PC-3 (cell line): ENCODE results near the gene LYL1. TPM values are rescaled to one million over a fixed set of nuclear protein-coding genes. Genes with fewer than 3 reads are reported as not detected.
A peak's percentile ranks its signal among the peaks of the same experiment; 100 is the strongest.

Source experiments
- ATAC-seq: fragments of 200-7000 bp; cut with Tn5 transposase; 2 replicates; pipeline ENCODE4 v1.9.1; 2020; ENCODE audit warnings: mild to moderate bottlenecking, moderate library complexity
- BruUV-seq: library from RNA; stranded (reverse); fragments of 400-500 nt; replicated peaks from 2 replicates; lab custom pipeline; 2021; lab: Mats Ljungman, UMichigan
- CTCF ChIA-PET: fragments of 300-600 bp; sonication (Branson Sonifier 250); formaldehyde crosslinking; loops from one replicate; lab custom pipeline; 2022; ENCODE audit warnings: antibody characterized with exemption; lab: Charles Lee
- POLR2A ChIA-PET: fragments of 300-600 bp; sonication (Branson Sonifier 250); formaldehyde crosslinking; loops from one replicate; lab custom pipeline; 2022; ENCODE audit warnings: antibody characterized with exemption; ENCODE audit not compliant: unreplicated experiment; lab: Charles Lee
- DNase-seq: peaks from one replicate; pipeline ENCODE4 v3.0.0-alpha.2; 2015
- H2AFZ ChIP-seq: fragments of 300-600 bp; sonication (generic); 2 replicates; pipeline ENCODE4 v1.6.0; 2016; ENCODE audit warnings: antibody characterized with exemption, low read length
- H3F3A ChIP-seq: fragments of 300-600 bp; sonication (generic); one replicate; pipeline ENCODE4 v1.6.0; 2017; ENCODE audit warnings: antibody characterized with exemption, low read length, control low read depth, mild to moderate bottlenecking; ENCODE audit not compliant: unreplicated experiment
- H3K27ac ChIP-seq: fragments of 300-600 bp; sonication (generic); 2 replicates; pipeline ENCODE4 v1.5.1; 2016; ENCODE audit warnings: mild to moderate bottlenecking, low read length
- H3K27me3 ChIP-seq: fragments of 300-600 bp; sonication (generic); 2 replicates; pipeline ENCODE4 v1.6.1; 2016; ENCODE audit warnings: low read length, mixed read lengths
- H3K36me3 ChIP-seq: fragments of 300-600 bp; sonication (generic); 2 replicates; pipeline ENCODE4 v1.6.1; 2016; ENCODE audit warnings: low read depth, mixed run types, low read length, mixed read lengths
- H3K4me1 ChIP-seq: fragments of 300-600 bp; sonication (generic); 2 replicates; pipeline ENCODE4 v1.5.1; 2016; ENCODE audit warnings: low read length; ENCODE audit not compliant: insufficient read depth
- H3K4me2 ChIP-seq: fragments of 300-600 bp; sonication (generic); 2 replicates; pipeline ENCODE4 v1.6.0; 2016; ENCODE audit warnings: low read length
- H3K4me3 ChIP-seq: fragments of 300-600 bp; sonication (generic); 2 replicates; pipeline ENCODE4 v1.5.1; 2016; ENCODE audit warnings: mild to moderate bottlenecking, low read length, mixed read lengths
- H3K79me2 ChIP-seq: fragments of 300-600 bp; sonication (generic); 2 replicates; pipeline ENCODE4 v1.6.1; 2017; ENCODE audit warnings: low read length, mixed read lengths
- H3K9ac ChIP-seq: fragments of 300-600 bp; sonication (generic); 2 replicates; pipeline ENCODE4 v1.6.0; 2016; ENCODE audit warnings: mild to moderate bottlenecking, low read length
- H3K9me2 ChIP-seq: fragments of 300-600 bp; sonication (generic); replicated peaks from 2 replicates; pipeline ENCODE4 v1.6.1; 2016; ENCODE audit warnings: mixed run types, low read length, mixed read lengths
- H3K9me3 ChIP-seq: fragments of 300-600 bp; sonication (generic); 2 replicates; pipeline ENCODE4 v1.6.1; 2016; ENCODE audit warnings: low read length, mixed read lengths
- H4K20me1 ChIP-seq: fragments of 300-600 bp; sonication (generic); 2 replicates; pipeline ENCODE4 v1.6.1; 2016; ENCODE audit warnings: low read length, mixed read lengths
- EZH2 ChIP-seq: fragments of 300-600 bp; sonication (generic); IDR thresholded peaks from one replicate; pipeline ENCODE4 v1.6.1; 2017; ENCODE audit warnings: antibody characterized with exemption, mild to moderate bottlenecking, low read length; ENCODE audit not compliant: unreplicated experiment
- EZH2phosphoT487 ChIP-seq: fragments of 300-600 bp; sonication (generic); IDR thresholded peaks from 2 replicates; pipeline ENCODE4 v1.6.1; 2018; ENCODE audit warnings: mild to moderate bottlenecking, antibody characterized with exemption, low read length, borderline replicate concordance
- intact Hi-C: fragments of 100-400 bp; cut with micrococcal nuclease; formaldehyde crosslinking; loops from 2 replicates; pipeline ENCODE4 v1.9.0; 2023
- total RNA-seq: library from RNA; depleted of rRNA; stranded (reverse); fragments of >200 nt; gene quantifications from 2 replicates; pipeline ENCODE4 v1.2.3, GENCODE V29; 2014
- TF ChIP-seq, protein P1 (sequence below): fragments of 300-600 bp; sonication (generic); conservative IDR thresholded peaks from 2 replicates; pipeline ENCODE4 v1.5.1; 2017; ENCODE audit warnings: antibody characterized with exemption, low read depth, mild to moderate bottlenecking, low read length

The LYL1 gene
- total RNA-seq, 1 experiment from 2014 or later, result 3.3 TPM

DNA sequence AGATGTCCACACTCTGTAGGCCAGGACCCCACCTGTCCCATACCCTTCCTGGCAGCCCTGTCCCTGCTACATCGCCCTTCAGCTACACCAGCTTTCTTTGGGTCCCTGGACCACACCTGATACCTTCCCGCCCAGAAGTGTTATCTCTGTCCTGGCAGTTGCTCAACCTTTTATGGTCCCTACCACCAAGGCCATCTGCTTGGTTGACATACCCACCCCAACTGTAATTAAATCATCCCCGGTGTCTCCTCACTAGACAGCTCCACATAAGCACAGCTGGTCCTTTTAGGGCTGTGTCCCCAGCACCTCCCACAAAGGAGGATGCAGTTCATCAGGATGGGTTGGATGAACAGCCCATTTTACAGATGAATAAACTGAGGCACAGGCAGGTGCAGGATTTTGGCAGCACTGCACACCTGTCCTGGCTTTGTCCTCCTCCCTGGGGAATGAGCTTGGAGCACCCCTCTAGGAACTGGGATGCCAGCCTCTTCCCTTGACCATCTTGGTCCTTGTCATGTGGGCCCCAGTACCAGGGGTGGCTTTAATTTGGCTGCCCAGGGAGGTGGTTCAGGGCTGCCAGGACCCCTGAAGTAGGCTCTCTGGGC is 28.3 kb upstream of the LYL1 start:
- no peak for DNase-seq
- no peaks in the 10 kb centered on the region for H3K4me1 ChIP-seq
- intact Hi-C loops, result no loop called here
- no TSS peak for BruUV-seq
- H3F3A ChIP-seq, result peaks cover 4% of the 10 kb centered on the region
- no peaks in the 10 kb centered on the region for H3K27me3 ChIP-seq
- H3K4me2 ChIP-seq, result no peak overlapping the region
- no peak overlapping the region for H3K9ac ChIP-seq
- peaks cover 93% of the 10 kb centered on the region for H3K79me2 ChIP-seq
- CTCF ChIA-PET, result no interaction called here
- no peaks in the 10 kb centered on the region for H3K9me3 ChIP-seq
- peaks cover 26% of the 10 kb centered on the region for H3K36me3 ChIP-seq
- no peaks in the 10 kb centered on the region for H3K9me2 ChIP-seq
- no peak for TF ChIP-seq EZH2
- TF ChIP-seq, protein P1, sequence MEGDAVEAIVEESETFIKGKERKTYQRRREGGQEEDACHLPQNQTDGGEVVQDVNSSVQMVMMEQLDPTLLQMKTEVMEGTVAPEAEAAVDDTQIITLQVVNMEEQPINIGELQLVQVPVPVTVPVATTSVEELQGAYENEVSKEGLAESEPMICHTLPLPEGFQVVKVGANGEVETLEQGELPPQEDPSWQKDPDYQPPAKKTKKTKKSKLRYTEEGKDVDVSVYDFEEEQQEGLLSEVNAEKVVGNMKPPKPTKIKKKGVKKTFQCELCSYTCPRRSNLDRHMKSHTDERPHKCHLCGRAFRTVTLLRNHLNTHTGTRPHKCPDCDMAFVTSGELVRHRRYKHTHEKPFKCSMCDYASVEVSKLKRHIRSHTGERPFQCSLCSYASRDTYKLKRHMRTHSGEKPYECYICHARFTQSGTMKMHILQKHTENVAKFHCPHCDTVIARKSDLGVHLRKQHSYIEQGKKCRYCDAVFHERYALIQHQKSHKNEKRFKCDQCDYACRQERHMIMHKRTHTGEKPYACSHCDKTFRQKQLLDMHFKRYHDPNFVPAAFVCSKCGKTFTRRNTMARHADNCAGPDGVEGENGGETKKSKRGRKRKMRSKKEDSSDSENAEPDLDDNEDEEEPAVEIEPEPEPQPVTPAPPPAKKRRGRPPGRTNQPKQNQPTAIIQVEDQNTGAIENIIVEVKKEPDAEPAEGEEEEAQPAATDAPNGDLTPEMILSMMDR, result no peak
- no peak for TF ChIP-seq EZH2phosphoT487
- POLR2A ChIA-PET, result interaction anchor here (0.7 kb wide), 1 partner anchor 31 kb away, joined by 3 read pairs; no protein-coding TSS in a partner anchor
- ATAC-seq, result no peak
- H4K20me1 ChIP-seq, result peaks cover 30% of the 10 kb centered on the region
- no peak overlapping the region for H3K4me3 ChIP-seq
- H3K27ac ChIP-seq, result no peak overlapping the region
- no peak overlapping the region for H2AFZ ChIP-seq

DNA sequence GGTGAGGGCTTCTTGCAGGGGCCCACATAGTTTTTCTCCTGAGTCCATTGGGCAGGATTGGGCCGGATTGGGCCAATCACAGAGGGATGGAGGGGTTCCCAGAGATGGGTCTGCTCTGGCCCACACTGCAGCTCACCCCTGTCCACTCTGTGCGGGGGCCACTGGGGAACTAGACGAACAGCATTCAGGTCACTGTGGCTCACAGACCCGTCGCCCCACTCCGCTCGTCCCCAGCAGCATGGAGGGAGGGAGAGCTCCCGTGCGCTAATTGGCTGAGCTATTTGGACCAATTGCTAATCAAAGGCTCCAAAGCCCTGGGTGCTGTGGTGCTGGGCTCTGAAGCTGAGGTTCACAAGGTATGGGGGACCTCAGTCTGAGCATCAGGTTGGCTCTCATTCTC is 26.7 kb upstream of the LYL1 start:
- no peaks in the 10 kb centered on the region for H3K27me3 ChIP-seq
- no peak overlapping the region for H3K9ac ChIP-seq
- H3K27ac ChIP-seq, result no peak overlapping the region
- H3K36me3 ChIP-seq, result peaks cover 13% of the 10 kb centered on the region
- H3K9me2 ChIP-seq, result no peaks in the 10 kb centered on the region
- peaks cover 4% of the 10 kb centered on the region for H3F3A ChIP-seq
- intact Hi-C loops, result no loop called here
- H3K4me1 ChIP-seq, result no peaks in the 10 kb centered on the region
- peaks cover 34% of the 10 kb centered on the region for H4K20me1 ChIP-seq
- no peaks in the 10 kb centered on the region for H3K9me3 ChIP-seq
- H2AFZ ChIP-seq, result no peak overlapping the region
- H3K79me2 ChIP-seq, result peaks cover 99% of the 10 kb centered on the region
- ChIA-PET CTCF (interaction anchor here (1.1 kb wide), 1 partner anchor 152 kb away, joined by 3 read pairs; no protein-coding TSS in a partner anchor), POLR2A (no interaction called here)
- no TSS peak for BruUV-seq
- H3K4me3 ChIP-seq, result no peak overlapping the region
- DNase-seq, result no peak
- no peak for ATAC-seq
- no peak overlapping the region for H3K4me2 ChIP-seq
- no peak for TF ChIP-seq EZH2
- no peak for TF ChIP-seq EZH2phosphoT487
- TF ChIP-seq, protein P1, result no peak

DNA sequence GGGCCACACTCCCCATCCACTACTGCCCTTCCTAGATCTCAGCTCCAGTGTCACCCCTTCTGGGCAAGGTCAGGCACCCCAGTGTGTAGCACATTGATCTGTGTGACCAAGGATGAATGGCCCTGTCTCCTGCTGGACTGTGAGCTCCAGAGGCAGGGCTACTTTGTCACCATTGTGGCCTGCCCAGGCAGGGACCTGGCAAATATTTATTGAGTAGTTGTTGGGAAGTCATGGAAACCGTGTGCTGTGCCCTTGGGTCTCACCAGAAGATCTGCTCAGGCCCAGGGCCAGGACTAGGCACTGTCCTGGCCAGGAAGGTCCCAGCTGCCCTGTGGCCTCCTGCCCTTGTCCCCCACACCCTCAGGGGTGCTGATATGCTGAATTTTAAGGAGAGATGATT is 25.9 kb upstream of the LYL1 start:
- H3K9me2 ChIP-seq, result no peaks in the 10 kb centered on the region
- ChIA-PET CTCF (no interaction called here), POLR2A (no interaction called here)
- BruUV-seq, result no TSS peak
- no peak overlapping the region for H2AFZ ChIP-seq
- H3K9me3 ChIP-seq, result no peaks in the 10 kb centered on the region
- no peak overlapping the region for H3K4me3 ChIP-seq
- H3K36me3 ChIP-seq, result peaks cover 17% of the 10 kb centered on the region
- H3K9ac ChIP-seq, result no peak overlapping the region
- DNase-seq, result no peak
- H4K20me1 ChIP-seq, result peaks cover 36% of the 10 kb centered on the region
- intact Hi-C loops, result no loop called here
- H3K79me2 ChIP-seq, result peaks cover 99% of the 10 kb centered on the region
- H3K4me1 ChIP-seq, result no peaks in the 10 kb centered on the region
- H3K27me3 ChIP-seq, result no peaks in the 10 kb centered on the region
- H3K4me2 ChIP-seq, result no peak overlapping the region
- H3K27ac ChIP-seq, result no peak overlapping the region
- H3F3A ChIP-seq, result peaks cover 4% of the 10 kb centered on the region
- peak; percentile 35; the same call in 1 of the 2 replicates for ATAC-seq
- TF ChIP-seq EZH2phosphoT487 (no peak), EZH2 (no peak)
- TF ChIP-seq, protein P1, result no peak
